HG03064 (cell line): Measurements from ENCODE around the gene CAMK2B.

Experiments
- ATAC-seq: cut with Tn5 transposase; IDR thresholded peaks from one replicate; pipeline ENCODE4 v1.9.1; 2021; ENCODE audit warnings: low read depth; ENCODE audit not compliant: unreplicated experiment

The CAMK2B gene

GRCh38 chr7:44235582-44236332 lies 89.6 kb downstream of the CAMK2B start:
- ATAC-seq = no peak

GRCh38 chr7:44235066-44235465 lies 90.3 kb downstream of the CAMK2B start:
- ATAC-seq = no peak

DNA sequence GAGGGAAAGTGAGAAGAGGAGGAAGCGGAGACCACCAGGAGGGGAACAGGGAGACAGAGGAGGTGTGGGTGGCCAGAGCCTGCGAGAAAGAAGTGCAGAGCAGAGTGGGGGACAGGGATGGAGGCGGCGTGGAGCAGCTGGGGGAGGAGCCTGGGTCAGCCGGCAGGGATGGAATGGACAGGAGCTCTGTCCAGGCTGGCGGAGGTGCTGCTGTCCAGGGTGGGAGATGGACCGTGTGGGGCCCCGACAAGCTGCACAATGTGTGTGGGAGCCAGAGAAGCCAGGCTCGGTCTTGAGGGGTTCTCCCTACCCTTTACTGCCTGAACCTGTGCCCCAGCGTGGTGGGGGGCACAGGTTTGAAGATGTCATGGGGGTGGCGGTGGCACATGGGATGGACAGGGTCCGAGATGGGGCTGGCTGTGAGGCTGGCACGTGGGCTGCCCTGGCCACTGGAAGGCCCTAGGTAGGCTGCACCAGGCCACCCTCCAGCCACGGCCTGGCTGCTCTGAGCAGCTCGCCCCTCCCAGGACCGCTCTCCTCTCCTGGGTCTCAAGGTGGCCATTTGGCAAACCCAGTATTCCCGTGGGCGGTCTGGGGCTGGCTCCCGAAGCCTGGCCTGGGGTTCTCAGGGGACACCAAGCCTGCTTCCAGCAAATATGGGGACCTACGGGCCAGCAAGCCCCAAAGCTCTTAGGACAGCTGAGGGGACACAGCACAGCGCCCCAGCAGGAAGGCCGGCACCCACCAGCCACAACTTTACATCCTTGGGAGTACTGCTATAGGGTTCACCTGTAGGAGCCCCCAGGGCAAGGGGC lies 92.3 kb downstream of the CAMK2B start:
- no peak for ATAC-seq

GRCh38 chr7:44232396-44232795 lies 93.0 kb downstream of the CAMK2B start:
- ATAC-seq = no peak

GRCh38 chr7:44231088-44231487 lies 94.3 kb downstream of the CAMK2B start:
- no peak for ATAC-seq

DNA sequence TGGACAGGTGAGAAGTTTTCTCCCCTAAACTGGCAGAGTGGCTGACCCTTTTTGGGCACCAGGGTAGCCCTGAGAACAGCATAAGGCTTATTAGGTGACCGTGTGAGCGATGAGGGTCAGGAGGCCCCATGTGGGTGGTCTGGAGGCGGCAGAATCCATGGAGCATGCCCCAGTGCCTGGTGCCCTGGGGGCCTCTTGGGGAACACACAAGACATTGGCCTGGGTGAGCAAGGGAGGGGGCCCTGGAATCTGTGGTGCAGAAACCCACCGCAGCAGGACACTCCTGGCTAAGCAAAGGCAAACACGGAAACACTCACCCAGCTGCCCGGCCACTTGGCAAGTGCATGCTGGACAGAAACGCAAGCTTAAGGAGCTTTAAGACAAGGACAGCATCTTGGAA lies 95.1 kb downstream of the CAMK2B start:
- no peak for ATAC-seq

- no peak for ATAC-seq
These were observed 95.8 kb downstream of the CAMK2B start for GRCh38 chr7:44229546-44230105.

GRCh38 chr7:44228571-44229350 lies 96.6 kb downstream of the CAMK2B start:
- ATAC-seq = no peak

DNA sequence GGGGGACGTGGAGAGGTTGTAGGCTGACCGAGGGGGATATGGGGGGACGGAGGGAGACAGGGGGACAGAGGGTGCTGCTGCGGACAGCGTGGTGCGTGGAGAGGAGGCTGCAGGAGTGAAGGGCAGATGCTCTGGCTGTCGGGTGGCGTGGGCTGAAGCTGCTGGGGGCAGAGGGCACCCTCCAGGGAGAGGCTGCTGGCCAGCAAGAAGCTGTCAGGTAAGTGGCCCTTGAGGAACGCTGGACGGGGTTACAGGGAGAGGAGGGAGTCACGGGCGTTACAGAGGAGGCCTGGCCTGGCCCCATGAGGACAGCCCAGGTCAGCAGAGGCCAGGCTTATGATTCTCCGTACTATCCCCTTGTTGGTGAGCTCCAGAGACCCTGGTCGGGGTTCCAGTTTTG lies 97.5 kb downstream of the CAMK2B start:
- ATAC-seq = no peak

GRCh38 chr7:44226396-44226753 lies 99.0 kb downstream of the CAMK2B start:
- no peak for ATAC-seq

- no peak for ATAC-seq
These were observed 99.6 kb downstream of the CAMK2B start for GRCh38 chr7:44225566-44226395.

DNA sequence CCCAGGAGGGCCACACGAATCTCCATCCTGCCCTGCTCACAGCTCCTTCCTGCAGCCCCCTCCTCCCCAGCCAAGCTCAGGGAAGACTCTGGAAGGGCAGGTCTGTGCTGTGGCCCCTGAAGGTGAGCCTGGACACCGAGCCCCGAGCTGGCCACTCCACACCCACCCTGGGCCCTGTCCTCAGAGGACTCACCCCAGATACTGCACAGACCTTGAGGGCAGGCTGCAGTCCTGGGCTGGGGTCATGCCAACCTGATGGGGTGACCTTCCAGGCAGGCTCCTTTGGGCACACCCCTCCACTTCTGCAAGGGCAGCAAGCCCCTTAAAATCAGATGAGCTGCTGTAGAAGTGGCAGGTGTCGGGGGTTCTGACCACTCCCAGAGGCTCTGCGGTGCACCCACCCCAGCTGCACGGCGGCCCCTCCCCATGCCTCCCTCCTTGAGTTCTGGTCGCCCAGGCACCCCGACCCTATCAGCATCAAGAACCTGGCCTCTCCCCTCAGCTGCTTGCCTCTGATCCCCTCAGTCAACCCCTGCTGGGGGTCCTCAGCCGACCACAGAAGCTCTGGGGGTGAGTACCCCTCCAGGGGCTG lies 100.3 kb downstream of the CAMK2B start:
- no peak for ATAC-seq

DNA sequence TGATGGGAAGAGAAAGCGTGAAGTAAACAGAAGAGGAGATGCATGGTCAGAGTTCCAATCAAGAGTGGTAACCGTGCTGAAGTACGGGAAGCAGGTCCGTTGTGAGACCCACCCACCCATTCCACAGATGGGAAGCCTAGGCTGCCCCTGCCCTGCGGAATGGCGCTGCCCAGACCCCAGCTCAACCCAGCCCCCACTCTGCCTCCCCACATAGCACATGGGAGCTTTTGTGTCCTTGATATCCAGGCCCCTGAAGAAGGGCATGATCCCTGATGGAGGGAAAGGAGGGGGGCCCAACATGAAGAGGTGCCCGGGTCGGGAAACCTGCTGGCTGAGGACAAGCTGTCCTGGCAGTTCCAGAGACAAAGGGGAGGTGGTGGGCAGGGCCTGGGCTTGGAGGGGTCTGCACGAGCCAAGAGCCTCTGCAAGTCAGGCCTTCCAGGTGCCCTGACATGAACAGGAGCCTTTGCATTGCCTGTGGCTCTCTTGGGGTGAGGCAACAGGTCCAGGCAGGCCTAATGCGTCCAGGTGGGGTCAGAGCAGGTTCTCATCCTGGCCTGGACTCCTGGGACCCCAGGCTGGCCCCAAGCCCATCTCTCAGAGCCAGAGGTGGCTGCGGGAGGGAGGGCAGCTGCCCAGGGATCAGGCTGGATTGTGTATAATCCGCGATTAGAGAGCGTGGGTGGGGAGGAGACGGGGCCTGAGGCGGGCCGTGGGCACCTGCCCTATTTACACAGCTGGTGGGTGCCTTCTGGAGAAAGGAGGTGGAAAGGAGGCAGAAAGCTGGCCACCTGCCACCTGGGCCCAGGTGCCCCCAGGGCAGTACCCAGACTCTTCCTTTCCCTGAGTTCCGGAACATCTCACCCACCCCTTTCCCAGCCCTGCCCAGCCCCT lies 101.1 kb downstream of the CAMK2B start:
- ATAC-seq = no peak

- no peak for ATAC-seq
These were observed 101.9 kb downstream of the CAMK2B start for GRCh38 chr7:44223362-44224079.

GRCh38 chr7:44222776-44223261 lies 102.6 kb downstream of the CAMK2B start:
- no peak for ATAC-seq

DNA sequence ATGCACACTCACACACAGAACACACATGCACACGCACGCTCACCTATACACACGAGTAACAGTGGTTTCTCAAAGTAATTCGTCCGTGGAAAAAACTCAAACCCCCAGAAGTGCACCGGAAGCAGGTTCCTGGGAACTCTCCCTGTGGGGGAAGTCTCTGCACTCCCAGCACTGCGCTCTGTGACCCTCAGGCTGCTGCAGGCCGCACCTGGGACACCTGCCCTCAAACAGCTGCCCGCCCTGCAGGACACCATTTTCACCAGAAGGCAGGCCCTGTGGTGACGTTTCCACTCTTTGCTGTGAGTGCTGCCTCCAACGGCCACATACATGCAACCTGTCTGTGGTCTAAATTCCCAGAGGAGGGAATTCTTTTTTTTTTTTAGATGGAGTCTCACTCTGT lies 103.3 kb downstream of the CAMK2B start:
- no peak for ATAC-seq

- ATAC-seq = no peak
These were observed 104.1 kb downstream of the CAMK2B start for GRCh38 chr7:44221231-44221791.
